GM23338 (cell line): ENCODE measurements around the gene YBX2. TPM values are rescaled to one million over a fixed set of nuclear protein-coding genes. Genes with fewer than 3 reads are reported as not detected.

Source experiments
- CREB1 ChIP-seq: fragments of 250-450 bp; sonication (Bioruptor Pico); IDR thresholded peaks from 2 replicates; pipeline ENCODE4 v1.5.0; 2020; ENCODE audit warnings: low read depth, mild to moderate bottlenecking, moderate library complexity
- EZH2 ChIP-seq: fragments of 200-600 bp; sonication (generic); IDR thresholded peaks from one replicate; pipeline ENCODE4 v1.8.0; 2017; ENCODE audit warnings: antibody characterized with exemption, mild to moderate bottlenecking, low read depth; ENCODE audit not compliant: unreplicated experiment
- EZH2phosphoT487 ChIP-seq: fragments of 200-600 bp; sonication (generic); IDR thresholded peaks from one replicate; pipeline ENCODE4 v1.8.1; 2018; ENCODE audit warnings: antibody characterized with exemption; ENCODE audit not compliant: unreplicated experiment
- POLR2AphosphoS5 ChIP-seq: IDR thresholded peaks from 2 replicates; pipeline ENCODE4 v1.6.1; 2016; ENCODE audit warnings: antibody characterized with exemption, low read depth
- STAT1 ChIP-seq: IDR thresholded peaks from one replicate; pipeline ENCODE4 v1.6.1; 2016; ENCODE audit warnings: antibody characterized with exemption; ENCODE audit not compliant: unreplicated experiment
- polyA plus RNA-seq: library from polyadenylated mRNA; unstranded; fragments of >200 nt; fragmentation: Nextera tagmentation; extraction: Ambion mirVana; gene quantifications from 2 replicates; pipeline ENCODE4 v1.2.1, GENCODE V29; 2016
- total RNA-seq: library from RNA; depleted of rRNA; stranded (reverse); fragments of >200 nt; shearing (Covaris generic); gene quantifications from 2 replicates; pipeline ENCODE4 v1.2.3, GENCODE V29; 2014
- TF ChIP-seq, protein P1 (sequence below): fragments of 250-450 bp; sonication (Bioruptor Pico); IDR thresholded peaks from 2 replicates; pipeline ENCODE4 v1.5.0; 2020; ENCODE audit warnings: mild to moderate bottlenecking, moderate library complexity
- TF ChIP-seq, protein P2 (sequence below), 2 experiments: fragments of 200-600 bp in 1 of 2; sonication (generic) in 1 of 2; conservative IDR thresholded peaks; 2 replicates each; pipeline versions ENCODE4 v1.5.1 to v1.6.1; 2016 to 2017; ENCODE audit warnings: antibody characterized with exemption in 2 of 2, low read depth in 2 of 2, mild to moderate bottlenecking in 2 of 2, moderate library complexity in 1 of 2
- TF ChIP-seq, protein P3 (sequence below): IDR thresholded peaks from one replicate; pipeline ENCODE4 v1.6.1; 2018; ENCODE audit warnings: antibody characterized with exemption; ENCODE audit not compliant: unreplicated experiment

YBX2 gene
- total and polyA plus RNA-seq, 2 experiments from 2014 or later, result 22.5 to 36.5 TPM

DNA sequence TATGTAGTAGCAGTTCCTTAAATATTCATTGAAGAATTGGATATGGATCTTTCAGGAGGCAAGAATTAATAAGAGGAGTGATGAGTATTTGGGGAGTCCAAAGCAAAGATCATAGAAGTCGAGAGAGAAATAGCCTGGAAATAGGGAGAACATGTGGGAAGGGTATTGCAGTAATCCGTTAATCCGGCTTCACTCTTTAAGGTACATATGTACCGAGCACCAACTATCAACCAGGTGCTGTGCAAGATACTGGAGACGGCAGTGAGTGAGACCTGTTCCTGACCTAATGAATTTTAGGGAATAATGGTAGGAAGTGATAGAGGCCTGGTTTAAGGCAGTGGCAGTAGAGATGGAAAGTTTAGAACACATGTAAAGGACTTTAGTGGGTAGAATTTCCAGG, 41.4 kb downstream of the YBX2 start (continued):
- TF ChIP-seq, protein P1, sequence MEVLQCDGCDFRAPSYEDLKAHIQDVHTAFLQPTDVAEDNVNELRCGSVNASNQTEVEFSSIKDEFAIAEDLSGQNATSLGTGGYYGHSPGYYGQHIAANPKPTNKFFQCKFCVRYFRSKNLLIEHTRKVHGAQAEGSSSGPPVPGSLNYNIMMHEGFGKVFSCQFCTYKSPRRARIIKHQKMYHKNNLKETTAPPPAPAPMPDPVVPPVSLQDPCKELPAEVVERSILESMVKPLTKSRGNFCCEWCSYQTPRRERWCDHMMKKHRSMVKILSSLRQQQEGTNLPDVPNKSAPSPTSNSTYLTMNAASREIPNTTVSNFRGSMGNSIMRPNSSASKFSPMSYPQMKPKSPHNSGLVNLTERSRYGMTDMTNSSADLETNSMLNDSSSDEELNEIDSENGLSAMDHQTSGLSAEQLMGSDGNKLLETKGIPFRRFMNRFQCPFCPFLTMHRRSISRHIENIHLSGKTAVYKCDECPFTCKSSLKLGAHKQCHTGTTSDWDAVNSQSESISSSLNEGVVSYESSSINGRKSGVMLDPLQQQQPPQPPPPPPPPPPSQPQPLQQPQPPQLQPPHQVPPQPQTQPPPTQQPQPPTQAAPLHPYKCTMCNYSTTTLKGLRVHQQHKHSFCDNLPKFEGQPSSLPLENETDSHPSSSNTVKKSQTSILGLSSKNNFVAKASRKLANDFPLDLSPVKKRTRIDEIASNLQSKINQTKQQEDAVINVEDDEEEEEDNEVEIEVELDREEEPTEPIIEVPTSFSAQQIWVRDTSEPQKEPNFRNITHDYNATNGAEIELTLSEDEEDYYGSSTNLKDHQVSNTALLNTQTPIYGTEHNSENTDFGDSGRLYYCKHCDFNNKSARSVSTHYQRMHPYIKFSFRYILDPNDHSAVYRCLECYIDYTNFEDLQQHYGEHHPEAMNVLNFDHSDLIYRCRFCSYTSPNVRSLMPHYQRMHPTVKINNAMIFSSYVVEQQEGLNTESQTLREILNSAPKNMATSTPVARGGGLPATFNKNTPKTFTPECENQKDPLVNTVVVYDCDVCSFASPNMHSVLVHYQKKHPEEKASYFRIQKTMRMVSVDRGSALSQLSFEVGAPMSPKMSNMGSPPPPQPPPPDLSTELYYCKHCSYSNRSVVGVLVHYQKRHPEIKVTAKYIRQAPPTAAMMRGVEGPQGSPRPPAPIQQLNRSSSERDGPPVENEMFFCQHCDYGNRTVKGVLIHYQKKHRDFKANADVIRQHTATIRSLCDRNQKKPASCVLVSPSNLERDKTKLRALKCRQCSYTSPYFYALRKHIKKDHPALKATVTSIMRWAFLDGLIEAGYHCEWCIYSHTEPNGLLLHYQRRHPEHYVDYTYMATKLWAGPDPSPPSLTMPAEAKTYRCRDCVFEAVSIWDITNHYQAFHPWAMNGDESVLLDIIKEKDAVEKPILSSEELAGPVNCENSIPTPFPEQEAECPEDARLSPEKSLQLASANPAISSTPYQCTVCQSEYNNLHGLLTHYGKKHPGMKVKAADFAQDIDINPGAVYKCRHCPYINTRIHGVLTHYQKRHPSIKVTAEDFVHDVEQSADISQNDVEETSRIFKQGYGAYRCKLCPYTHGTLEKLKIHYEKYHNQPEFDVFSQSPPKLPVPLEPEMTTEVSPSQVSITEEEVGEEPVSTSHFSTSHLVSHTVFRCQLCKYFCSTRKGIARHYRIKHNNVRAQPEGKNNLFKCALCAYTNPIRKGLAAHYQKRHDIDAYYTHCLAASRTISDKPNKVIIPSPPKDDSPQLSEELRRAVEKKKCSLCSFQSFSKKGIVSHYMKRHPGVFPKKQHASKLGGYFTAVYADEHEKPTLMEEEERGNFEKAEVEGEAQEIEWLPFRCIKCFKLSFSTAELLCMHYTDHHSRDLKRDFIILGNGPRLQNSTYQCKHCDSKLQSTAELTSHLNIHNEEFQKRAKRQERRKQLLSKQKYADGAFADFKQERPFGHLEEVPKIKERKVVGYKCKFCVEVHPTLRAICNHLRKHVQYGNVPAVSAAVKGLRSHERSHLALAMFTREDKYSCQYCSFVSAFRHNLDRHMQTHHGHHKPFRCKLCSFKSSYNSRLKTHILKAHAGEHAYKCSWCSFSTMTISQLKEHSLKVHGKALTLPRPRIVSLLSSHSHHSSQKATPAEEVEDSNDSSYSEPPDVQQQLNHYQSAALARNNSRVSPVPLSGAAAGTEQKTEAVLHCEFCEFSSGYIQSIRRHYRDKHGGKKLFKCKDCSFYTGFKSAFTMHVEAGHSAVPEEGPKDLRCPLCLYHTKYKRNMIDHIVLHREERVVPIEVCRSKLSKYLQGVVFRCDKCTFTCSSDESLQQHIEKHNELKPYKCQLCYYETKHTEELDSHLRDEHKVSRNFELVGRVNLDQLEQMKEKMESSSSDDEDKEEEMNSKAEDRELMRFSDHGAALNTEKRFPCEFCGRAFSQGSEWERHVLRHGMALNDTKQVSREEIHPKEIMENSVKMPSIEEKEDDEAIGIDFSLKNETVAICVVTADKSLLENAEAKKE, result no peak
- TF ChIP-seq EZH2phosphoT487, result no peak
- TF ChIP-seq CREB1 (CRISPR knock-in tag), result no peak
- TF ChIP-seq, protein P2, sequence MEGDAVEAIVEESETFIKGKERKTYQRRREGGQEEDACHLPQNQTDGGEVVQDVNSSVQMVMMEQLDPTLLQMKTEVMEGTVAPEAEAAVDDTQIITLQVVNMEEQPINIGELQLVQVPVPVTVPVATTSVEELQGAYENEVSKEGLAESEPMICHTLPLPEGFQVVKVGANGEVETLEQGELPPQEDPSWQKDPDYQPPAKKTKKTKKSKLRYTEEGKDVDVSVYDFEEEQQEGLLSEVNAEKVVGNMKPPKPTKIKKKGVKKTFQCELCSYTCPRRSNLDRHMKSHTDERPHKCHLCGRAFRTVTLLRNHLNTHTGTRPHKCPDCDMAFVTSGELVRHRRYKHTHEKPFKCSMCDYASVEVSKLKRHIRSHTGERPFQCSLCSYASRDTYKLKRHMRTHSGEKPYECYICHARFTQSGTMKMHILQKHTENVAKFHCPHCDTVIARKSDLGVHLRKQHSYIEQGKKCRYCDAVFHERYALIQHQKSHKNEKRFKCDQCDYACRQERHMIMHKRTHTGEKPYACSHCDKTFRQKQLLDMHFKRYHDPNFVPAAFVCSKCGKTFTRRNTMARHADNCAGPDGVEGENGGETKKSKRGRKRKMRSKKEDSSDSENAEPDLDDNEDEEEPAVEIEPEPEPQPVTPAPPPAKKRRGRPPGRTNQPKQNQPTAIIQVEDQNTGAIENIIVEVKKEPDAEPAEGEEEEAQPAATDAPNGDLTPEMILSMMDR (conservative IDR thresholded peaks at IDR 0.05; ENCODE audit: low read depth in 2 of 2), result no peak
- no peak for TF ChIP-seq POLR2AphosphoS5
- TF ChIP-seq EZH2, result no peak
- TF ChIP-seq, protein P3, sequence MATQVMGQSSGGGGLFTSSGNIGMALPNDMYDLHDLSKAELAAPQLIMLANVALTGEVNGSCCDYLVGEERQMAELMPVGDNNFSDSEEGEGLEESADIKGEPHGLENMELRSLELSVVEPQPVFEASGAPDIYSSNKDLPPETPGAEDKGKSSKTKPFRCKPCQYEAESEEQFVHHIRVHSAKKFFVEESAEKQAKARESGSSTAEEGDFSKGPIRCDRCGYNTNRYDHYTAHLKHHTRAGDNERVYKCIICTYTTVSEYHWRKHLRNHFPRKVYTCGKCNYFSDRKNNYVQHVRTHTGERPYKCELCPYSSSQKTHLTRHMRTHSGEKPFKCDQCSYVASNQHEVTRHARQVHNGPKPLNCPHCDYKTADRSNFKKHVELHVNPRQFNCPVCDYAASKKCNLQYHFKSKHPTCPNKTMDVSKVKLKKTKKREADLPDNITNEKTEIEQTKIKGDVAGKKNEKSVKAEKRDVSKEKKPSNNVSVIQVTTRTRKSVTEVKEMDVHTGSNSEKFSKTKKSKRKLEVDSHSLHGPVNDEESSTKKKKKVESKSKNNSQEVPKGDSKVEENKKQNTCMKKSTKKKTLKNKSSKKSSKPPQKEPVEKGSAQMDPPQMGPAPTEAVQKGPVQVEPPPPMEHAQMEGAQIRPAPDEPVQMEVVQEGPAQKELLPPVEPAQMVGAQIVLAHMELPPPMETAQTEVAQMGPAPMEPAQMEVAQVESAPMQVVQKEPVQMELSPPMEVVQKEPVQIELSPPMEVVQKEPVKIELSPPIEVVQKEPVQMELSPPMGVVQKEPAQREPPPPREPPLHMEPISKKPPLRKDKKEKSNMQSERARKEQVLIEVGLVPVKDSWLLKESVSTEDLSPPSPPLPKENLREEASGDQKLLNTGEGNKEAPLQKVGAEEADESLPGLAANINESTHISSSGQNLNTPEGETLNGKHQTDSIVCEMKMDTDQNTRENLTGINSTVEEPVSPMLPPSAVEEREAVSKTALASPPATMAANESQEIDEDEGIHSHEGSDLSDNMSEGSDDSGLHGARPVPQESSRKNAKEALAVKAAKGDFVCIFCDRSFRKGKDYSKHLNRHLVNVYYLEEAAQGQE, result no peak
- TF ChIP-seq STAT1, result no peak
